NOMO-1 treated with dmso at 0.1 percent for 144 hours (cell line): ENCODE results near the gene EDN1.
"Not testable (repeated sequence)": the region's sequence is repeated elsewhere in the genome, so short reads cannot be mapped to it uniquely, and the experiment has no call there.

Experiments
- DNase-seq: peaks from one replicate; lab custom pipeline; 2025; ENCODE audit not compliant: unreplicated experiment; lab: John Stamatoyannopoulos, UW

The EDN1 gene

DNA sequence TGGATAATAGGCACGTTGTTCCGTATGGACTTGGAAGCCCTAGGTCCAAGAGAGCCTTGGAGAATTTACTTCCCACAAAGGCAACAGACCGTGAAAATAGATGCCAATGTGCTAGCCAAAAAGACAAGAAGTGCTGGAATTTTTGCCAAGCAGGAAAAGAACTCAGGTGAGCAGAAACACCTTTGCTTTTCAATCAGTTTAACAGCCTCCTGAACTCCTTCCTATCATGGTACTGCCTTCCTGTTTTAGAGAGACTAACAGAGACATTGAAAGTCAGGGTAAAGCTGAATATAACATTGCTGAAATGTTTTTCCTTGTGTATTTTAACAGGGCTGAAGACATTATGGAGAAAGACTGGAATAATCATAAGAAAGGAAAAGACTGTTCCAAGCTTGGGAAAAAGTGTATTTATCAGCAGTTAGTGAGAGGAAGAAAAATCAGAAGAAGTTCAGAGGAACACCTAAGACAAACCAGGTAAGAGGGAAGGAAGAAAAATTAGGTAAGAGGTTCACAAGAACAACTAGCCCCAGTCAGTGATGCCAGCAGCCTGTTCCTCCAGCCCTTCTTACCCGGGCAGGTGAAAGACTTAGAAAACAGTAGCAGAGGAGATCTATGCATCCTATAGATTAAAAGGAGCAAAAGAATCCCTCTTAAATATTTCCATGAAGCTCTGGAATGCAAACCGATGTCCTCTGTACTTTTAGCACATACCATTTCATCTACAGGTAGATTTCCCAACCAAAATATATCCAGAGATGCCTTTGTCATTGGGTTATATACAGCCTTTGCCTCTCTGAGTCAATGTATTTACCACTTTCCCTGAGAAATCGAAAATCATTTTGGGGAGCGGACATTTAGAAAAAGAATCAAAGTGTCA lies 4.0 kb downstream of the EDN1 start:
- DNase-seq: no peak

GRCh38 chr6:12294851-12295536 lies 4.8 kb downstream of the EDN1 start:
- DNase-seq: no peak

GRCh38 chr6:12295558-12296254 lies 5.5 kb downstream of the EDN1 start:
- DNase-seq: no peak

DNA sequence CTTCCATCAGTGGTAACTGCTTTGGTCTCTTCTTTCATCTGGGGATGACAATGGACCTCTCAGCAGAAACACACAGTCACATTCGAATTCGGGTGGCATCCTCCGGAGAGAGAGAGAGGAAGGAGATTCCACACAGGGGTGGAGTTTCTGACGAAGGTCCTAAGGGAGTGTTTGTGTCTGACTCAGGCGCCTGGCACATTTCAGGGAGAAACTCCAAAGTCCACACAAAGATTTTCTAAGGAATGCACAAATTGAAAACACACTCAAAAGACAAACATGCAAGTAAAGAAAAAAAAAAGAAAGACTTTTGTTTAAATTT lies 6.1 kb downstream of the EDN1 start:
- no peak for DNase-seq

DNA sequence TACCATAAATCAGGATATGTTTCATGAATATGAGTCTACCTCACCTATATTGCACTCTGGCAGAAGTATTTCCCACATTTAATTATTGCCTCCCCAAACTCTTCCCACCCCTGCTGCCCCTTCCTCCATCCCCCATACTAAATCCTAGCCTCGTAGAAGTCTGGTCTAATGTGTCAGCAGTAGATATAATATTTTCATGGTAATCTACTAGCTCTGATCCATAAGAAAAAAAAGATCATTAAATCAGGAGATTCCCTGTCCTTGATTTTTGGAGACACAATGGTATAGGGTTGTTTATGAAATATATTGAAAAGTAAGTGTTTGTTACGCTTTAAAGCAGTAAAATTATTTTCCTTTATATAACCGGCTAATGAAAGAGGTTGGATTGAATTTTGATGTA lies 6.4 kb downstream of the EDN1 start:
- DNase-seq: no peak

- no peak for DNase-seq
Measured at GRCh38 chr6:12297363-12298016, 7.3 kb downstream of the EDN1 start.

DNA sequence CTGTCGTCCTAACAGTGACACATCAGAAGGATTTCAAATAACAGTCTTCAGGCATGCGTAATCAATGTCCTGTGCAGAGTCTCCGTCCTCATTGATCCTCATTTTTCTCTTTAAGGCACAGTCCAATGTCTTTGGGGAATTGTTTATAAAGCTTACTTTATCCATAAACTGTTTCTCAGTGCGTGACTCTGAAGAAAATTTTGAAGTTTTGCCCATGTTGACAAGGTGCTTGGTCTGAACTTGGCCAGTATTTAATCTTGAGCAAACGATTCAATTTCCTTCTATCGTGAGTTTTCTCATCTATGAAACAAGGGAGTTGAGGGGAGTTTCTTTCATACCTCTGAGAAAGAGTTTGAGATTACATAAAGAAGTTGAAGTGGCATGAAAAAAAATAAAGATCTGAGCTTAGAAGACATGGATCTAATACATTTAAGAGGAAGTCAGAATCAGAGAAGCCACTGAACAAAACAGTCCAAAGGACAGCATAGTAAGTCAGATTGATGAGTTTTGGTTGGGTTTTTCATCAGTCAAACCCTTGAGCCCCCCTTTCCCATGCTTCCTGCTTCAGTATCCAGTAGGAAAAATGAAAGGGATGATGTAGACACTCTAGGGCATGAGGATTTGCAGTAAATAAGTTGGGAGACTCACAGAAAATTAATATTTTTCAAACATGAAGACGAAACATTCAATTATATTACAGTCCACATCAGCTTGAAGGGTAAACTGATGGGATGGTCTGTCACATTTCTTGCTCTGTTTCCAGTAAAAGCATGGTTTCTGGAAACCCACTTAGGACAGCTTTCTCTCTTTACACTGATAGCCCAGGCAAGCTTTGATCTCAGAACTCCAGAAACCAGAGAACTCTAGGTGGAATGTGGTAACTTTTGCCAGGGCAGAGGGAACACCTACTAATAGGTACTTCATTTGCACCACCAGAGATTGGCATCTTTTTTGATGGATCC lies 8.1 kb downstream of the EDN1 start:
- DNase-seq: no peak

- DNase-seq: no peak
Measured at GRCh38 chr6:12298995-12299394, 8.8 kb downstream of the EDN1 start.

- no peak for DNase-seq
Measured at GRCh38 chr6:12301018-12301417, 10.9 kb downstream of the EDN1 start.

DNA sequence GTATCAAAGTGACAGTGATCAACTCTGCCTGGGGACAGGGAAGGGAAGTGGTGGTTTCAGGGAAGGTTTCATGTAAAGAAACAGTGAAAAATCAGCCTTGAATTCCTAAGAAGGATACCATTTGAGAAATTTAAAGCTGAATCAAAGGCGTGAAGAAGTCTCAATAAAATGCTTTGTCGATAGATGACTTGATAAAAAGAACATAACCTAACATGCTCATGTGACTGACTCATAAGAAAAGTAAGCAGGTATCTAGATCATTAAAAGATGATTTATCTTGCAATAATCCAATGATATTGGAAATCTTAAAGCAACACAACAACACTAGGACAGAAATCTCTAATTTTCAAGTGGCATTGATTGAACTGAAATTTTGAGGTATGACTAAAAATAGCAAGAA lies 14.3 kb downstream of the EDN1 start:
- DNase-seq: no peak

GRCh38 chr6:12309070-12309469 lies 18.9 kb downstream of the EDN1 start:
- no peak for DNase-seq

- no peak for DNase-seq
Measured at GRCh38 chr6:12311106-12311505, 20.9 kb downstream of the EDN1 start.

DNA sequence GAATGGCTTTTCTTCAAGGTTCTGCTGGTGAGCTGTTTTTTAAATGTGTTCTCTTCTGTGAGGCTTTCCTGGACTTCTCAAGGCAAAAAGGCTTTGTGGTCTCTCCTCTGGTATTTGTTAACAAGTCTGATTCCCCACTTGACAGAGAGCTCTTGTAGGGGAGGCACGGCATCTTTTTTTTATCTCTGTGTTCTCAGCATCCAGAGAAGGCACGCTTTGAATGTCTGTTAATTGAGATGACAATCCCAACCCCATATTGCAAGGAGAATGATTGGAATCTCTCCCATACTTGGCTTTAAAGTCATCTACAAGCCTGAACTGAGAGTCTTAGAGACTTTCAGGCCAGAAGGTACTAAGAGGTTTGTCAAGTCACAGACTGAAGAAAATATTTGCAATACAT lies 22.6 kb downstream of the EDN1 start:
- DNase-seq: no peak

GRCh38 chr6:12313306-12313991 lies 23.3 kb downstream of the EDN1 start:
- DNase-seq: no peak

DNA sequence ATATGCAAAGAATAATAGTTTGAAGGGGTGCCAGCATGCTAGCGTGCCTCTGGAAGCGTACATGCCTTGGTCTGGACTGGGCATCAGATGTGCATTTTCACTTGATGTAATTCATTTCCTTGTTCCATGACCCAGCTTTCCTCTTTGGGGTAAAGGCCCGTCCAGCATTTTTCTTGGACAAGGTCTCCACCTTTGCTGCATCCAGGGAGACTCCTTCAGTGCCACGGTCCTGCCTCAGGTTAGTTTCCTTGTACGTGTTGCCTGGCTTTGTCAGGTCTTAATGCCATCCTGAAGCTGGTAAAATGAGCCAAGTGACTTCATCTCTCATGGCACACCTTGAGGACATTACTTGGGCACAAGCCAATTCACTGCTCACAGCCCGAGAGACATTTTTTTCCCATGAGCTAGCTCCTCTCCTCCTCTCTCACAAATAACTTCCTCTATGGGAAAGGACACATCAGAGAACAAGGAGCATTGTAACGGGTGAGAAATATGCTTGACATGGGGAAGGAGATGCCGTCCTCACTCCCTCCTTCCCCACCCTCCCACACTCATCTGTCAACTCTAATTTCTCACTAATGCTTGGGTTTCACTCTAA lies 23.9 kb downstream of the EDN1 start:
- no peak for DNase-seq

GRCh38 chr6:12314751-12315150 lies 24.6 kb downstream of the EDN1 start:
- no peak for DNase-seq

DNA sequence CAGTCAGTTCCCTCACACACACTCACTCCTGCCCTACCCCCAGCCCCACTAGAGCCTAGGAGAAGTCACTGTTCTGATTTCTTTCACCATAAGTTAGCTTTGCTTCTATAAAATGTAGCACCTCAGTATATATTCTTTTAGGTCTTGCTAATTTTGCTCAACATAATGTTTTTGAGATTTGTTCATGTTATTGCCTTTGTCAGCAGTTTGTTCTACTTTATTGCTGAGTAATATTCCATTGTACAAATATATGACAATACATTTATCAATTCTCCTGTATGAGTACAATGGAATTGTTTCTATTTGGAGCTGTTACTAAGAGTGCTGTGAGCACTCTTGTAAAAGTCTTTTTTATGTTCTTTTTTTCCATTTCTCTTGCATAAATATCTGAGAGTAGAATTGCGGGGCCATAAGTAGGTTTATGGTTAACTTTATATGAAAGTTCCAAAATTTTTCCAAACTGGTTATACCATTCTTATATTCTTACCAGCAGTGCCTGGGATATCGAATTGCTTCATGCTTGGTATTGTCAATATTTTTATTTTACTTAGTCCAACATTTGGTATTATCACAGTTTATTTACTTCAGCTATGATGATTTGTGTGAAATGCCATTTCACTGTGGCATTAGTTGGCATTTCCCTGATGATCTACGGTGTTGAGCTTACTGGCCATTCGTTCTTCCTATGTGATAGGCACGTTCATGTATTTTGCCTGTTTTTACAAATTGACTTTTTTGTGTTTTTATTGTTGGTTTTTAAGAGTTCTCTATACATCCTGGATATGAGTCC lies 25.3 kb downstream of the EDN1 start:
- DNase-seq: no peak

GRCh38 chr6:12318749-12319148 lies 28.6 kb downstream of the EDN1 start:
- DNase-seq: no peak

DNA sequence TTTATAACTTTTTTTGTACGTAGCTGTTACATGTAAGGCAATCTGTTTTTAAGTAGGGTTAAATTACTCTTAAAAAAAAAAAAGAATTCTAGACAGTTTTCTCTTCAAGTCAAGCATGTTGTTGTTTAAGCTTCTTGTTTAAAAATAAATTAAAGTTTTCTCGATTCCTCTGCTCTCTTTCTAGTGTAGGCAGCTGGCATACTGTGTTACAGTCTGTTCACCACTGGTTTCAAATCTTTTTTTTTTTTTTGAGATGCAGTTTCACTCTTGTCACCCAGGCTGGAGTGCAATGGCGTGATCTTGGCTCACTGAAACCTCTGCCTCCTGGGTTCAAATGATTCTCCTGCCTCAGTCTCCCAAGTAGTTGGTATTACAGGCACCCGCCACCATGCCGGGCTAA lies 29.9 kb downstream of the EDN1 start:
- DNase-seq: not testable (repeated sequence)
